ENCODE results near the gene SIX1. TPM values are rescaled to one million over a fixed set of nuclear protein-coding genes. Genes with fewer than 3 reads are reported as not detected.

The SIX1 gene
- total and polyA plus RNA-seq, 2 of the 4 experiments (the other 2 are of a cell fraction): 7.7 to 15.0 TPM

- DNase-seq (no peak), ATAC-seq (ENCODE audit: low read depth) (no peak)
- Histone ChIP-seq H3K9ac (ENCODE audit: low read depth, low read length) (no peak overlapping the region), H2AFZ (replicated peaks; ENCODE audit: low read length, poor library complexity) (no peak overlapping the region), H3K27ac (ENCODE audit: insufficient read depth, low read length) (no peak overlapping the region), H3K9me3 (ENCODE audit: control insufficient read depth, insufficient read depth, low read length) (no peaks in the 10 kb centered on the region), H3K56ac (ENCODE audit: extremely low read depth, insufficient read depth, low read length) (no peak overlapping the region), H2BK120ac (ENCODE audit: low read depth, low read length) (no peak overlapping the region), H3K18ac (ENCODE audit: low read depth, low read length) (no peak overlapping the region), H2BK20ac (ENCODE audit: low read depth, low read length) (no peak overlapping the region), H3K27me3 (ENCODE audit: control insufficient read depth, insufficient read depth, low read length) (no peaks in the 10 kb centered on the region), H3K4ac (ENCODE audit: low read depth, low read length) (no peak overlapping the region), H3K4me2 (ENCODE audit: low read depth, low read length) (no peak overlapping the region), H2AK9ac (replicated peaks; ENCODE audit: low read depth, low read length, poor library complexity) (no peak overlapping the region), H3K36me3 (ENCODE audit: control insufficient read depth, insufficient read depth, low read length) (no peaks in the 10 kb centered on the region), H3K79me1 (ENCODE audit: low read depth in 1 of 2, low read length in 2 of 2) (peaks cover 0 to 6% of the 10 kb centered on the region in 2 experiments; a peak in 2 of 4 replicates), H3K23ac (ENCODE audit: low read depth, low read length) (no peak overlapping the region), H4K8ac (ENCODE audit: low read depth in 2 of 2, low read length in 2 of 2) (no peak overlapping the region), H2BK5ac (ENCODE audit: low read depth, low read length, poor library complexity, severe bottlenecking) (no peak overlapping the region), H3K4me1 (ENCODE audit: control insufficient read depth, insufficient read depth, low read length) (peaks cover 10% of the 10 kb centered on the region), H3K9me1 (ENCODE audit: insufficient read depth, low read length) (no peaks in the 10 kb centered on the region), H4K20me1 (ENCODE audit: insufficient read depth, low read length) (no peaks in the 10 kb centered on the region), H4K91ac (ENCODE audit: insufficient read depth, low read depth, low read length) (no peak overlapping the region), H3K14ac (replicated peaks; ENCODE audit: low read depth, low read length) (no peak overlapping the region), H4K5ac (ENCODE audit: low read depth, low read length) (no peak overlapping the region), H2AK5ac (ENCODE audit: low read depth, low read length) (no peak overlapping the region), H2BK15ac (ENCODE audit: low read depth, low read length) (no peak overlapping the region), H3K4me3 (ENCODE audit: insufficient read depth, low read depth, low read length) (no peak overlapping the region)
- BruUV-seq (replicated peaks): no TSS peak
- WGBS, 2 experiments (ENCODE audit: extremely low coverage in 2 of 2, insufficient read length in 1 of 2): no CpG with 5 or more reads among the region's 1 CpG
- intact Hi-C loops (cut with micrococcal nuclease): no loop called here
- dilution Hi-C loops (cut with HindIII; ENCODE audit: low sequenced_read_pairs, unreplicated experiment): no loop called here
- ChIA-PET POLR2A (ENCODE audit: unreplicated experiment) (no interaction called here), CTCF (no interaction called here)
- TF ChIP-seq CHD1 (IDR thresholded peaks at IDR 0.05; ENCODE audit: low read depth, low read length) (no peak), RAD21 (IDR thresholded peaks at IDR 0.05; ENCODE audit: low read length) (no peak), POLR2A (IDR thresholded peaks at IDR 0.05; ENCODE audit: low read depth, low read length) (no peak), MXI1 (IDR thresholded peaks at IDR 0.05; ENCODE audit: borderline replicate concordance, low read depth, low read length) (no peak), SMC3 (IDR thresholded peaks at IDR 0.05; ENCODE audit: low read depth, low read length) (no peak), CEBPB (IDR thresholded peaks at IDR 0.05; ENCODE audit: low read depth, low read length) (no peak), FOS (IDR thresholded peaks at IDR 0.05; ENCODE audit: low read depth, low read length) (no peak), RCOR1 (IDR thresholded peaks at IDR 0.05; ENCODE audit: insufficient replicate concordance, low read length) (no peak), BHLHE40 (IDR thresholded peaks at IDR 0.05; ENCODE audit: low read depth, low read length) (no peak)
- in situ Hi-C loops (cut with MboI; ENCODE audit: low sequenced_read_pairs): no loop called here
Measured at GRCh38 chr14:60662982-60663381, 13.7 kb upstream of the SIX1 start.
